ENCODE data around the gene SKIC8. TPM values are rescaled to one million over a fixed set of nuclear protein-coding genes. Genes with fewer than 3 reads are reported as not detected.

Gene SKIC8
- total RNA-seq, 2 experiments from 2014 or later, result 59.8 to 66.8 TPM

DNA sequence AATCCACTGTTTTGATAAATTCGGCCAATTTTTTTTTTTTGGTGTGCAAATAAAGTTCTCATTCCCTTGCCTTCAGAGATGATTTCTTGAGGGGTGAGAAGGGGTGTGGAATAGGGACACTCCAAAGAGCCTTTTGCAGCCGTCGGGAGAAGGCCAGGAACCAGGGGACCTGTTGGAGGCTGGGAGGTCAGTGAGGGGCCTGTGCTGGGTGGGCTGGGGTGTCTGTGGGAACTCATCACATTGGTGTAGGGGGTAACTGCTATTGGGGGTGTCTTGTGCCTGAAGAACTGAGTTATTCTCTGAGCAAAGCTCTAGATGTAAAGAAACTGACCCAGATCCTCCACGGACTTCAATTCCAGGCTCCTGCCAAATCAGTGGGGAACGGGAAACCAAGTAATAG, 13.5 kb upstream of the SKIC8 start:
- DNase-seq (ENCODE audit: low spot score), result no peak
- ChIA-PET CTCF (ENCODE audit: unreplicated experiment) (no interaction called here), POLR2A (no interaction called here)
- no peak overlapping the region for H3K27ac ChIP-seq (ENCODE audit: low read depth, low read length, poor library complexity, severe bottlenecking)
- peaks cover 3% of the 10 kb centered on the region for H3K4me1 ChIP-seq (ENCODE audit: insufficient read depth, low read length, poor library complexity, severe bottlenecking)
- intact Hi-C loops (cut with micrococcal nuclease; ENCODE audit: unreplicated experiment), result no loop called here
- no peaks in the 10 kb centered on the region for H3K36me3 ChIP-seq (ENCODE audit: insufficient read depth, low read length)
- H3K9me3 ChIP-seq (ENCODE audit: low read length), result no peaks in the 10 kb centered on the region
- TF ChIP-seq, protein P1, sequence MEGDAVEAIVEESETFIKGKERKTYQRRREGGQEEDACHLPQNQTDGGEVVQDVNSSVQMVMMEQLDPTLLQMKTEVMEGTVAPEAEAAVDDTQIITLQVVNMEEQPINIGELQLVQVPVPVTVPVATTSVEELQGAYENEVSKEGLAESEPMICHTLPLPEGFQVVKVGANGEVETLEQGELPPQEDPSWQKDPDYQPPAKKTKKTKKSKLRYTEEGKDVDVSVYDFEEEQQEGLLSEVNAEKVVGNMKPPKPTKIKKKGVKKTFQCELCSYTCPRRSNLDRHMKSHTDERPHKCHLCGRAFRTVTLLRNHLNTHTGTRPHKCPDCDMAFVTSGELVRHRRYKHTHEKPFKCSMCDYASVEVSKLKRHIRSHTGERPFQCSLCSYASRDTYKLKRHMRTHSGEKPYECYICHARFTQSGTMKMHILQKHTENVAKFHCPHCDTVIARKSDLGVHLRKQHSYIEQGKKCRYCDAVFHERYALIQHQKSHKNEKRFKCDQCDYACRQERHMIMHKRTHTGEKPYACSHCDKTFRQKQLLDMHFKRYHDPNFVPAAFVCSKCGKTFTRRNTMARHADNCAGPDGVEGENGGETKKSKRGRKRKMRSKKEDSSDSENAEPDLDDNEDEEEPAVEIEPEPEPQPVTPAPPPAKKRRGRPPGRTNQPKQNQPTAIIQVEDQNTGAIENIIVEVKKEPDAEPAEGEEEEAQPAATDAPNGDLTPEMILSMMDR (conservative IDR thresholded peaks at IDR 0.05; ENCODE audit: low read length), result no peak
- TF ChIP-seq EZH2phosphoT487 (IDR thresholded peaks at IDR 0.05; ENCODE audit: borderline replicate concordance, low read depth, low read length), result no peak
- no TSS peak for BruUV-seq (replicated peaks)
- H3K9me2 ChIP-seq (ENCODE audit: insufficient read depth, low read length), result no peaks in the 10 kb centered on the region
- H3K4me3 ChIP-seq (ENCODE audit: low read depth, low read length, poor library complexity, severe bottlenecking), result no peak overlapping the region
- H4K20me1 ChIP-seq (ENCODE audit: insufficient read depth, low read length), result no peaks in the 10 kb centered on the region
- no peak overlapping the region for H3K4me2 ChIP-seq (ENCODE audit: low read length)
- H3K79me2 ChIP-seq (ENCODE audit: insufficient read depth, low read depth, low read length), result no peaks in the 10 kb centered on the region
- no peak overlapping the region for H2AFZ ChIP-seq (ENCODE audit: low read length)

DNA sequence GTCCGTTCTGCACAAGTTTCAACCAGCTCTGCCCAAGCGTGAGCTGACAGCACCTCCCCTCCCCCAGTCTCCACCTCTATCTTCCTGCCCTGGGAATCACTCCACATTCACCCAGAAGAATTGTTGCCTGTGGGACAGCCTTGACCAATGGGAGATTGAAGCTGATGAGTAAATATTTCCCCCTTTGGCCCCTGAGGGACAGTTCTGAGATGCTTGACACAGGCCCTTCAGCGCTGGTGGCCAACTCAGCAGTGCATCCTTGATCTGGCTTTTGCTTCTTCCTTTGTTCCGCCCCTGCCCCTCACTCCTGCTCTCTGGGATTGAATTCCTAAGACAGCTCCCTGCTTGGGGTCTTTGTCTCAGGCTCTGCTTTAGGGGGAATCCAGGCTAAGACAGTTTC, 13.1 kb upstream of the SKIC8 start:
- BruUV-seq (replicated peaks), result no TSS peak
- DNase-seq (ENCODE audit: low spot score), result no peak
- POLR2A ChIA-PET, result no interaction called here

DNA sequence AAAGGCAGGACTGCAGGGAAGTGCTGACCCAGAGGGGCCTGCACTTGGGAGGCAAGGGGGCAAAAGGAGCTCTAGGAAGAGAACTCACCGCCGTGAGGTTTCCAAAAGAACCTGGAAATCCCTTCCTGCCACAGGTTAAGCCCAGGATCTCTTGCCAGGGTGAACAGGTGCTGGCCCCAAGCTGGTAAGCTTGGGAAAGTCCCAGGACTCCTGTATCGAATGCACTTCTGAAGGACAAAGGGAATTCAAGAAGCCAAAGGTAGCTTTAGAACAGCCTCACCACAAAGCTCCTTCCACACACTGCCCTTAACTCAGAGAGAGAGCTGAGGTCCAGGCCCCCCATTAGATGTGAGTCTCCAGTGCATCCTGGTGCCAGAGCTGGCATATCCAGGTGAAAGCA, 11.9 kb upstream of the SKIC8 start:
- no peak overlapping the region for H3K4me3 ChIP-seq (ENCODE audit: low read depth, low read length, poor library complexity, severe bottlenecking)
- BruUV-seq (replicated peaks), result no TSS peak
- H4K20me1 ChIP-seq (ENCODE audit: insufficient read depth, low read length), result no peaks in the 10 kb centered on the region
- H2AFZ ChIP-seq (ENCODE audit: low read length), result no peak overlapping the region
- H3K9me2 ChIP-seq (ENCODE audit: insufficient read depth, low read length), result no peaks in the 10 kb centered on the region
- ChIA-PET POLR2A (interaction anchor here (0.6 to 1.0 kb wide), 2 partner anchors 11 to 203 kb away, joined by 3 to 6 read pairs; partner anchors contain the start of gene SKIC8), CTCF (ENCODE audit: unreplicated experiment) (interaction anchor here (1.2 kb wide), 1 partner anchor 12 kb away, joined by 3 read pairs; the partner anchor contains the start of gene SKIC8)
- H3K9me3 ChIP-seq (ENCODE audit: low read length), result no peaks in the 10 kb centered on the region
- intact Hi-C loops (cut with micrococcal nuclease; ENCODE audit: unreplicated experiment), result no loop called here
- H3K79me2 ChIP-seq (ENCODE audit: insufficient read depth, low read depth, low read length), result no peaks in the 10 kb centered on the region
- H3K36me3 ChIP-seq (ENCODE audit: insufficient read depth, low read length), result no peaks in the 10 kb centered on the region
- DNase-seq (ENCODE audit: low spot score), result no peak
- TF ChIP-seq, protein P1 (conservative IDR thresholded peaks at IDR 0.05; ENCODE audit: low read length), result no peak
- TF ChIP-seq EZH2phosphoT487 (IDR thresholded peaks at IDR 0.05; ENCODE audit: borderline replicate concordance, low read depth, low read length), result no peak
- H3K4me2 ChIP-seq (ENCODE audit: low read length), result no peak overlapping the region
- peaks cover 4% of the 10 kb centered on the region for H3K4me1 ChIP-seq (ENCODE audit: insufficient read depth, low read length, poor library complexity, severe bottlenecking)
- no peak overlapping the region for H3K27ac ChIP-seq (ENCODE audit: low read depth, low read length, poor library complexity, severe bottlenecking)

More for the DNA sequence above, 13.1 kb upstream of the SKIC8 start:
- peaks cover 4% of the 10 kb centered on the region for H3K4me1 ChIP-seq (ENCODE audit: insufficient read depth, low read length, poor library complexity, severe bottlenecking)
- no peaks in the 10 kb centered on the region for H3K9me2 ChIP-seq (ENCODE audit: insufficient read depth, low read length)
- TF ChIP-seq, protein P1 (conservative IDR thresholded peaks at IDR 0.05; ENCODE audit: low read length), result no peak
- no peak for TF ChIP-seq EZH2phosphoT487 (IDR thresholded peaks at IDR 0.05; ENCODE audit: borderline replicate concordance, low read depth, low read length)
- no peaks in the 10 kb centered on the region for H3K9me3 ChIP-seq (ENCODE audit: low read length)
- H4K20me1 ChIP-seq (ENCODE audit: insufficient read depth, low read length), result no peaks in the 10 kb centered on the region
- H3K36me3 ChIP-seq (ENCODE audit: insufficient read depth, low read length), result no peaks in the 10 kb centered on the region
- no peaks in the 10 kb centered on the region for H3K79me2 ChIP-seq (ENCODE audit: insufficient read depth, low read depth, low read length)
- CTCF ChIA-PET (ENCODE audit: unreplicated experiment), result no interaction called here
- H3K4me2 ChIP-seq (ENCODE audit: low read length), result no peak overlapping the region
- H2AFZ ChIP-seq (ENCODE audit: low read length), result no peak overlapping the region
- no peak overlapping the region for H3K27ac ChIP-seq (ENCODE audit: low read depth, low read length, poor library complexity, severe bottlenecking)
- H3K4me3 ChIP-seq (ENCODE audit: low read depth, low read length, poor library complexity, severe bottlenecking), result no peak overlapping the region
- intact Hi-C loops (cut with micrococcal nuclease; ENCODE audit: unreplicated experiment), result no loop called here

All from OCI-LY7 (cell line).